AG04449 (cell line): ENCODE measurements around the gene ATL3.
A peak's percentile ranks its signal among the peaks of the same experiment; 100 is the strongest.

ENCODE experiments used
- CTCF ChIA-PET: fragments of 350-600 bp; formaldehyde crosslinking; extraction: SDS; loops from one replicate; lab custom pipeline; 2021; ENCODE audit warnings: antibody characterized with exemption; lab: Yijun Ruan, JAX
- POLR2A ChIA-PET: fragments of 400-600, 350-600 bp; formaldehyde crosslinking; extraction: SDS; loops from one replicate; lab custom pipeline; 2020; ENCODE audit warnings: antibody characterized with exemption, inconsistent platforms; lab: Yijun Ruan, JAX
- DNase-seq: peaks from one replicate; pipeline ENCODE4 v3.0.0-alpha.2; 2010; ENCODE audit warnings: low read depth, low spot score
- H3K4me3 ChIP-seq: 2 replicates; pipeline ENCODE4 v1.5.1; 2011; ENCODE audit warnings: low read depth, mild to moderate bottlenecking, control low read depth, low read length
- TF ChIP-seq, protein P1 (sequence below): IDR thresholded peaks from one replicate; pipeline ENCODE4 v1.5.1; 2011; ENCODE audit warnings: mild to moderate bottlenecking, moderate library complexity, low read length, control low read depth, inconsistent platforms; ENCODE audit not compliant: insufficient read depth; ENCODE audit errors: missing control alignments

The ATL3 gene

DNA sequence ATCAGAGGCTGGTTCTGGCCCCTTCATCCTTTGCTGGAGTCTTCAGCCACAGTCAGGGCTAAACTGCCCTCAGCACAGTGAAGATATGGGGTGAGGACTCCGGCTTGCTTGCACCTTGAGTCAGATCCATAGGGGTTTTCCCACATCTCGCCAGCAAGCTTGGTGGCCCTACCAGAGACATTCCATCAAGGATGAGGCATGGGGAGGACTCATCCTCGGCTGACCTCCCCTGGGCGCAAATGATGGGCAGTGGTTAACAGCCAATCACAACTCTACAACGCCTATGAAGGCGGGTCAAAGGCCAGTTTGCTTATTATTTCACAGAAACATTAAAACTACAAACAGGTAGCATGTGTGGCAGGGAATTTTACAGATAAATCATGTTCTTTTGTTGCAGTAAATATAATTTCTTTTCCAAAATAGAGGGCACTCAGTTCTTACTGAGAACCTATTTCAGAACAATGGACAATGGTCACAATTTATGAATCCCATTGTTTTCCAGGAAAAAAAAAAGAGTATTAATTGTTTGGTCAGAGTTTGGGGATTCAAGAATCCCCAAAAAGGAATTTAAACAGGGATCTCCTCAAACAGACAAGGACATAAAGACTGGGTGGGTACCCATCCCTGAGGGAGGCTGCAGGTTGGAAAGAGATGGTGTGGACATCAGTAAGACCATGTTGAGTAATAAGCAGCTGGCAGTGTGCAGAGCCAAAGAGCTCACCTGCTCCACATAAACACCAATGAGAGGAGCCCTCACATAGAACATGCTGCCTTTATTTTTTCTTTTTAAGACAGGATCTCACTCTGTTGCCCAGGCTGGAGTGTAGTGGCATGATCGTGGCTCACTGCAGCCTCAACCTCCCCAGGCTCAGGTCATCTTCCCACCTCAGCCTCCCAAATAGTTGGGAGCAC, 71.7 kb downstream of the ATL3 start:
- DNase-seq = peak; percentile 81
- POLR2A ChIA-PET = no interaction called here
- CTCF ChIA-PET = interaction anchor here (1.0 kb wide), 1 partner anchor 36 kb away, joined by 3 read pairs; no protein-coding TSS in a partner anchor
- no peak overlapping the region for H3K4me3 ChIP-seq
- TF ChIP-seq, protein P1, sequence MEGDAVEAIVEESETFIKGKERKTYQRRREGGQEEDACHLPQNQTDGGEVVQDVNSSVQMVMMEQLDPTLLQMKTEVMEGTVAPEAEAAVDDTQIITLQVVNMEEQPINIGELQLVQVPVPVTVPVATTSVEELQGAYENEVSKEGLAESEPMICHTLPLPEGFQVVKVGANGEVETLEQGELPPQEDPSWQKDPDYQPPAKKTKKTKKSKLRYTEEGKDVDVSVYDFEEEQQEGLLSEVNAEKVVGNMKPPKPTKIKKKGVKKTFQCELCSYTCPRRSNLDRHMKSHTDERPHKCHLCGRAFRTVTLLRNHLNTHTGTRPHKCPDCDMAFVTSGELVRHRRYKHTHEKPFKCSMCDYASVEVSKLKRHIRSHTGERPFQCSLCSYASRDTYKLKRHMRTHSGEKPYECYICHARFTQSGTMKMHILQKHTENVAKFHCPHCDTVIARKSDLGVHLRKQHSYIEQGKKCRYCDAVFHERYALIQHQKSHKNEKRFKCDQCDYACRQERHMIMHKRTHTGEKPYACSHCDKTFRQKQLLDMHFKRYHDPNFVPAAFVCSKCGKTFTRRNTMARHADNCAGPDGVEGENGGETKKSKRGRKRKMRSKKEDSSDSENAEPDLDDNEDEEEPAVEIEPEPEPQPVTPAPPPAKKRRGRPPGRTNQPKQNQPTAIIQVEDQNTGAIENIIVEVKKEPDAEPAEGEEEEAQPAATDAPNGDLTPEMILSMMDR = no peak

DNA sequence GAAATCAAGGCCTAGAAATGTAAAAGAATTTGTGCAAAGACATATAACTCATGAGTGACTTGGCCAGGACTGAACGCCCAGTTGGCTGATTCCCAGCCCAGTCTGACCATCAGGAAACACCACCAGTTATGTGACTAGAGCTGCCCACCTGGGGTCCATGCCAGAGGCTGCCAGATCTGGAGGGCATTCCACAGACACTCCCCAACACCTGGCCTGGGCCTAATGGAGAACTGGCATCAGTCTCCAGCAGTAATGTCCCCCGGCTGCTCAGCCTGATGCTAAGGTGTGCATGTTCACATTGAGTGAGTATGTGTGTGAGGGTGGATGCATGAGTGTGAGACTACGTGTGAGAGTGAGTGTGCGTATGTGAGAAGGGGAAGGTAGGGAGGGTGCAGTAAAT, 72.6 kb downstream of the ATL3 start:
- ChIA-PET POLR2A (no interaction called here), CTCF (interaction anchor here (1.0 kb wide), 1 partner anchor 37 kb away, joined by 3 read pairs; no protein-coding TSS in a partner anchor)
- no peak for DNase-seq
- no peak overlapping the region for H3K4me3 ChIP-seq
- TF ChIP-seq, protein P1 = no peak

DNA sequence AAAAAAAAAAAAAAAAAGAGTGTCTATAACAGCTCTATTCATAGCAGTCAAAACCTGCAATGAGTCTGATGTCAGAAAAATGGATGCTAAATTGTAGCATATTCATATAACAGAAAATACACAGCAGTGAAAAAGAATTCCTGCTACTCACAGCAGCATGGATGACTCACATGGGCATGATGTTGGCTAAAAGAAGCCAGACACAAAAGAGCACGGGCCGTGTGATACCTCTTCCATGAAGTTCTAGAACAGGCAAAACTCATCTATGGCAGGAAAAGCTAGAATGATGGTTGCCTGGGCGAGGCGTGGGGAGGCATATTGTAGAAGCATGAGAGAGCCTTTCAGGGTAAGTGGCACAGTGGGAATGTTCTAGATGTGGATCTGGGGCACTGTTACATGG, 75.9 kb downstream of the ATL3 start:
- H3K4me3 ChIP-seq = no peak overlapping the region
- DNase-seq = no peak
- ChIA-PET POLR2A (no interaction called here), CTCF (interaction anchor here (0.6 to 8.7 kb wide), 2 partner anchors 12 to 41 kb away, joined by 3 to 89 read pairs; no protein-coding TSS in a partner anchor)
- TF ChIP-seq, protein P1 = no peak

DNA sequence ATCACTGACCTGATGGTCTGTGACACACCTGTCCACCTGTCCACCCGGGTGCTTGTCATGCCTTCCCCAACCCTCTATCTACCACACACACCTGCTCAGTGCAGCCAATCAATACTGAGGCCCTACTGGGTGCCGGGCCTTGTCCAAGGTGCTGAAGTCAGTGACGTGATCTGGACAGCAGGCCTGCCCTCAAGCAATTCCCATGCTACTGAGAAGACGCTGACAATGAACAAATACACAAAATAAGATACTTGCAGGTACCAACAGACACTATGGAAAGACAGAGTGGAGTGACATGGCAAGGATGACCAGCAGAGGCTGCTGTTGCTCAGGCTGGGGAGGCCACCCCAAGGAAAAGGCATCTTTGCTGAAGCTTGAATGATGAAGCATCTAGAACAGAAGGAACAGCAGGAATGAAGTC, 78.2 kb downstream of the ATL3 start:
- no peak for DNase-seq
- ChIA-PET POLR2A (no interaction called here), CTCF (interaction anchor here (1.0 to 8.7 kb wide), 13 partner anchors 10 to 146 kb away, joined by 3 to 89 read pairs (median 6); no protein-coding TSS in a partner anchor)
- TF ChIP-seq, protein P1 = peak; percentile 82
- no peak overlapping the region for H3K4me3 ChIP-seq

DNA sequence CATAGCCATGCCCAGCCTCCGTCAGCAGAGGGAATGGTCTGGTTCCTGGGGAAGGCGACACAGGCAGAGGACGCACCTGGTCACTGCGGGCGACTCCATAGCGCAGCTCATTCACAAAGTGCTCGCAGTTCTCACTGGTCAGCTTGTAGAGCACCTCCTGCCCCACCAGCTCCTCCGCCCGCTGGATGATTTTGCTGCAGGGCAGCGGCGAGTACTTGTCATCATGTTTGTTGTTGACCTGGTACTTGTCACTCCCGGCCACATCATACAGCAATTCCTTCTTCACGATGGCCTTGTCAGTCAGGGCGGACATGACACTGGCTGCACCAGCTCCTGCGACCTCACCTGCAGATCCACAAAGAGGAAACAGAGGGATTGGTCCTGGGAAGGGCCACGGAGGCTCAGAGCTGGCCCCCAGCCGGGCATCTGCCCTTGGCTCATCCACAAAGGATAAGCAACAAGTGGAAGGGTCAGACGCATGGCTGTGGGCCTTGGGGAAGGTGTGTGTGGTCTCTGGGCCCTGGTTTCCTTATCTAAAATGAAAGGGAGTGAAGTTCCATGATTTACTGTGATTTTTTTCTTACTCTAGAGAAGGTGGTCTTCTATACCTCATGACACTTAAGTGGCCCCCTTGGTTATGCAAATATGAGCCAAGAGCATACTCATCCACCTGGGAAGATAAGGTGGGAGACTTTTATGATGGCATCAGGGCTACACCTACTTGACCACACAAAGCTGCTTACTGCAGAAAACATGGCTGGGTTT, 81.0 kb downstream of the ATL3 start:
- no peak overlapping the region for H3K4me3 ChIP-seq
- TF ChIP-seq, protein P1 = no peak
- ChIA-PET CTCF (interaction anchor here (8.7 kb wide), 1 partner anchor 46 kb away, joined by 89 read pairs; no protein-coding TSS in a partner anchor), POLR2A (no interaction called here)
- DNase-seq = no peak
